Stimulated activated CD8-positive, alpha-beta memory T cell treated with anti-CD3 and anti-CD28 coated beads, Interleukin-4, amount 100 ng/mL, for 1 hour (primary cell): Measurements from ENCODE around the gene TAF3.

Experiments
- DNase-seq, 2 donors: peaks; one replicate each; pipeline ENCODE4 v3.0.0-alpha.2; 2020; ENCODE audit warnings: low read depth in 2 of 2, low spot score in 1 of 2

The TAF3 gene

DNA sequence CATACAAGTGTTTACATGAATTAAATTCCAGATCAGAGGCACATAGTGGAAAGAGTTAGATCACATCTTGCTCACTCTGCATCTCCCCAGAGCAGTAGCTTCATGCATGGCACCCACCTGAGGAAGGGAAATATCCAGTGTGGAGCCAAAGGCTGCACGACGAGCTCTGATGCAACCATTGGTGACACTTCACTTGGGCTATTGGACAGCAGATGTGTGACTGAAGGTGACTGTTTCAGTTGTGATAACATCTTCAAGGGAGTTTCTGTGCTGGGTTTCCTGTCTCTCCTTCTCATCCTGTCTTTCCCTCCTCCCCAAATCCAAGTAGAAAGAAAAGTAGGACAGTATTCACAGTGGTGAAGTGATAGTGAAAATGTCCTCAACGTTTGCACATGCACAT, 115.0 kb downstream of the TAF3 start:
- DNase-seq = no peak

DNA sequence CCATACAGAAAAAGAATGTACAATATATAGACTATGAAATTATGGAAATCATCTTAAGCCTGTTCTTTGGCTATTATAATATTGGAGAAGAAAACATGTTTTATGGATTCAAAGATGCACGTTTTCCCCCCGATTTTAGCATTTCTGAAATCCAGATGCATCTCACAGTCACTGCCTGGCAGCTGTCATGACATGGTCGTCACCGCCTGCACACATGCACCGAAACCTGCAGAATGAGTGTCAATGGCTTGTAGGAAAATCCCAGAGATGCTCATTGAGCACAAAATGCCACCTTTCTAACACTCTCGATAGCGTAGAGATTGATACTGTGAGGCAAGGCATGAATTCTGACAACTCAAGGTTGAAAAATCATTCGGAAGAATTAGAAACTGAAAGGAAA, 115.5 kb downstream of the TAF3 start:
- DNase-seq = no peak

DNA sequence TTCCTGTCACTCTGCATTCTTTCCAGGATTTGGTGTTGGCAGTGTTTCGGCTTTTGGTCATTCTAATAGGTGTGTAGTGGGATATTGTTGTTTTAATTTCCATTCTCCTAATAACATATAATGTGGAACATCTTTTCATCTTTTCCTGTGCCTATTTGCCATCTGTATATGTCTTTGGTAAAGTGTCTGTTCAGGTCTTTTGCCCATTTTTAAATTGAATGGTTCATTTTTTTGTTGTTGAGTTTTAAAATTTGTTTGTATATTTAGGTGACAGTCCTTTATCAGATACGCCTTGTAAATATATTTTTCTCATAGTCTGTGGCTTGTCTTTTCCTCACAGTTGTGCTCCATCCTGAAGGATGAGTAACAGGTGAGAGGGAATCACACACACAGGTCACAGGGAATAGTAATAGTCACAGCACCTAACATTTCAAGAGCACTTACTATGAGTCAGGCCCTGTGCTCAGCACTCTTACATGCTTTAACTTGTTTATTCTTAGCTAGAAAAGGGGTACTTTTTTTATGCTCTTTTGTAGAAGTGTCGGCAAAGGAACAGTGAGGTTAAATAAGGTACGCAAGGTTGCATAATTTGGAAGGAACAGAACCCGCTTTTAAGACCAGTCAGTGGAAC, 119.1 kb downstream of the TAF3 start:
- DNase-seq = no peak

DNA sequence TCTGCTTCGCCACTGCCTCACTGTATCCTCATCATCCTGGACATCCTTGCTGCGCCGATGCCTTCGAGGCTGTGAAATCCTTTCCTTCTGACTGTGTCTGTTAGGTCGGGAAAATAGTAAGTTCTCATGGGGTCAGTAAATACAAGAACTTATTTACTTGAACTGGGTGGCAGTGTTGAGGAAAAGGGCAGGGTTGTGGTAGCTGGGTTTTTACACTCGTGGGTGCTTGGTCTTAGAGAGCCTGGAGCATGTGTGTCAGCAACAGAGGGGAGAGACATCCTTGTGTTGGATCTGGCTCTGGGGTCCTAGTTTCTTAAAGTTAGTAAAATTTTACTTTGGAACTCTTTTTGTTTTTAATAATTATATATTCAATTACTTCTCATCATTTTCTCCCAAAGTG, 123.3 kb downstream of the TAF3 start:
- DNase-seq = no peak

DNA sequence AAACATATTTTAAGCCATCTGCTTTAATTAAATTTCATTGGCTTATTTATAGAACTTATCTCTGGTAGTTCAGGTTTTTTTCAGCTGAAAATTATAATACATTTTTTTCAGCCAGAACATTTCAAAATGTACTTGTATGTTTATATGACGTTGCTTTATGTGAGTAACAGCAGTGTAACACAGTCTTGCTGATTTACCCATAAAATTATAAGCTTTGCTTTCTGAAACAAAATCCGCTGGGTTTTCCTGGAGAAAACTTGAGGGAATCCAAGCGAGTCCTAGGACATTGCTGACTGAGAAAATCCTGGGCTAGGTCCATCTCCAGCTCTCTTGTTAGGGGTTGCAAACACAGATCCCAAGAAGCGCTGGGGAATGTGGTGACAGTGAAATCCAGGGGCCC, 124.0 kb downstream of the TAF3 start:
- no peak for DNase-seq

DNA sequence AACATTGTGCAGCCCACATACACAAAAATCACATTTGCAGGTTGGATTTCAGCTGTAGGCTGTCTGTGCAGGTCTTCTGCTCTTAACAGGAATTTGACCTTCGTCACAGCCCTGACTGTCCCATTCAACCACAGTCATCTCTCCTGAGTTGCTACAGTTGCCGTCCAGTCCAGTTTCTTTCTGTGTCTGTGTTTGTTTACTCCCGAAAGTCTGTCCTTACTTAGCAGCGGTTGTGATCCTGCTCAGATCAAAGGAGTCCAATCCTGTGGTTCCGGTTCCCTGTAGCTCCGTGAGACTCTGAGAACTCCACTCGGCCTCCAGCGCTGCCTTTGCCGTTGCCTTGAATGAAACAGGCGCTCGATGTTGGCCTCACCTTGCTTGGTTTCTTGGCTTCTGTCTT, 124.6 kb downstream of the TAF3 start:
- DNase-seq = no peak

DNA sequence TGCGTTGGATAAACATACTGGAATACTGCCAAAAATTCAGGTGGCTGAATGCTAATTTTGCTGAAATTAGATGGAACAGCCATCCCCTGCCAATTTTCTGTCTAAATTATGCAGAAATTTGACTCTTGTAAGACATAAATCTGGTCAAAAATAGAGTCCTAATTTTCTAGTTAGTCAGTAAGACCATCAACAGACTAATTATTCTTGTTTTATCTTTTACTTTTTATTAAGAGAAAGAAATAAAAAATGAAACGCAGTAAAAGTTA, 125.8 kb downstream of the TAF3 start:
- no peak for DNase-seq

DNA sequence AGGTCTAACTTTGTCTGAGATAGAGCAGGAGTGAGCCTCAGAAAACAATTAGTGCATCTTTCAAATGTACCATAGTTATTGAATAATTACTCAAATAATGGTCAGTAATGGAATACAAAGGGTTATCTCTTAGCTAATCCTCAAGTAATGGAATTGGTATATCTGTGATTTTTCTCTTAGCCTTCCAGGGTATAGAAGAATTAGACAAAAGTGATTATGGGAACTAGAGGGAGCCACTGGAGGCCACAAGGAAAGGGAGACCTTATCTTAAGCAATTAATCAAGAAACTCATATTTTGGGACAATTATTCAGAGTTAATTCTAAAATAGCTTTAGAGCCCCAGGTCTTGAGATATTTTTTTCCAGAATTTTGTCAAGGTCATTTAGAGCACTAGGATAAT, 126.2 kb downstream of the TAF3 start:
- no peak for DNase-seq

DNA sequence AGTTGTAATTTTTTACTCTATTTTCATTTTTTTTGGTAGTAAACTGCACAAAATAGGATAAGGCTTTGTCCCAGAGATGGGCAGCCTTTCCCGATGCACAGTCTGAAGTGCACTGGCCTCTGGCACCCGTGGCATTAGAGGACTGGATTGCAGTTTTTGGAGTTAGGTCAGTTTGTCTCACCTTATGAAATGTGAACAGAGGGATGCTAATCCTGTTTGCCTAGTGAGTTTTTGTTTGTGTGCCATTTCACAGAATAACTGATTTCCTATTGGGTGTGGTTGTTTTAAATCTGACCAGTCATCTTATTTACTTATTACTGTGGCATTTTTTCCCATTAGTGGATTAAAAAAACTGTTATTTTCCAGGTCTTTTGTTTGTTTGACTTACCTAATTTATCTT, 126.7 kb downstream of the TAF3 start:
- DNase-seq = no peak

DNA sequence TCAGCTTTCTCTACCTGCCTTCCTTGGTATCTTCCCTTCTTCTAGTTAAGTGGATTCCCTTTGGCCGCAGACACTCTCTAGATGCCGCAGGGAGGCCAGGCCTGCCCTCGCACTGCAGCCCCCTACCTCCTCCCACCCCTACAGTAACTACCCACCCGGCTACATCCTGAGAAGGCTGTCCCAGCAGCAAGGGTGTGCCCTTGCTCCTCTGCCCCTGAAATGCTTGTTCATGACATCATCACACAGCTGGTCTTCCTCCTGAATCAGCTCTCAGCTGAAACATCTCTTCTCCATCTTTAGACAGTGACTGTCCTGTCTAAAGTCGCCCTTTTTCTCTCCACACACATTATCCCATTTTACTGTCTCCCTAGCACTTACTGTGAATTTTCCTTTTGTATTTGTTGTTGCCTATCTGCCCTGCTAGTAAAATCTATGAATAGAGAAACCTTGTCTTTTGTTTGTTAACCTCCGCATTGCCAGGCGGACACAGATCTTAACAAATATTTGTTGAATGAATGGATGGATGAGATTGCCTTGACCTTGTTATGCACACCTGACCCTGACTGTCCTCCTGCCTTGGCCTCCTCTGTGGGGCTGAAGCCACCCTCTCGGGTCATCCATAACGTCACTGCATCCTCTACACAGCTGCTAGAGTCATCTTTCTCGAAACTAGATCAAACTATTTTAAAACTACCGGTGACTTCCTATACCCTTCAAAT, 127.3 kb downstream of the TAF3 start:
- no peak for DNase-seq

DNA sequence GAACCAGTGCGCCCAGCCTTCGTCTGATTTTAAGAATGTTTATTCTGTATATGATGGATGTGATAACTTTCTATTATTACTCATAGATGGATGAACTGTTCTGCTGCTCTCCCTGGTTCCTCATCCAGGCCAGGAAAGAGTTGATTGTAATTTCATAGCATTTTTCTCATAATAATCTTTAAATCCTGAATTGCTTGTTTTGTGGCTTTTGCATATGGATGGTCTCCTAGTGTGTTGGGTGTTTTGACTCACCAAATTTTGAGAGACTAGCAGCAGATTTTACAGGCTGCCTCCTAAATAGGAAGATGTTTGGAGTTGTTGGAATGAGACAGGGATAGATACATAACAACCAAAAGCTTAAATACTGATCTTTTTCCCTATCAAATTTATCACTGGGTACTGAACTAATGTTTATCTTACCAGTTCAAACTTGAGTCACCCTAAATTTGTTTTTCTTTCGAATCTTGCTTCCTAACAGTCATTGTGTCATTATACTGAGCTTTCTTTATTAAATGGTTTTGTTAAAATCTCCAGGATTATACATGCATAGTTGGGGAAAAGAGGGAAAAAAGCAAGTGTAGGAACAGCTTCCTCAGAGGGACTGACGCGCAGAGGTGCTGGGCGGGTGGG, 130.2 kb downstream of the TAF3 start:
- no peak for DNase-seq

DNA sequence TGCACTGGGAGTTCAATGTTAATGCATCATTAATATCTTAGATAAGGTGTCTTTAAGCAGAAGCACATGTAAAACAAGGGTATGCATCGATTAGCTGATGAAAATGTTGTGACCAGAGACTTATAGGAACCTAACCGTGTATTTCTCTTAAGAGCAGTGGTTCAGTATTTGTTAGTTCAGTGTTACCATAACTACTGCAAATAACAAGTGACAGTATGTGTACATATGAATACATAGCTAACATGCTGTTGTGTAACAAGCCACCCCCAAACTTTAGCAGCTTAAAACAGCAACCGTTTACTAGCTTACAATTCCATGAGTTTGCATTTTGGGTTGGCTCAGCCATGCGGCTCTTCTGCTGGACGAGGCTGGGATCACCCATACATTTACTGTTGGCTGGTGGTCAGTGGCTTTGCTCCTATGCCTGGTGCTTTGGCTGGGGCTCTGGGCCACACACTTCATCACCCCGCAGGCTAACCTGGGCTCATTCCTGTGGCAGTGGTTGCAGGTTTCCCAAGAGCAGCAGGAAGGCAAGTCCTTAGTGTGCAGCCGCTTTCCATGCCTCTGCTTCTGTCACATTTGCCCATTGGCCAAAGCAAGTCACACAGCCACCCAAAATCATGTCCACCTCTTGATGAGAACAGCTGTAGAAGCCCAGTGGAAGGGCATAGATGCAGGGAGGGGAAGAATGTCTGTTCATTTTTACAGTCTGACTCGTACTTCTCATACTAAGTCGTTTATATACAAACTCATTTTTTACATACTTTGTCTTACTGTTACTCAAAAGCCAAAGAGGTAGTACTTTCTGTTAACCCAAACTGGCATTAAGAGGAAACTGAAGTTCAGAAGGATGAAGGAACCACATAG, 132.9 kb downstream of the TAF3 start:
- DNase-seq = no peak

DNA sequence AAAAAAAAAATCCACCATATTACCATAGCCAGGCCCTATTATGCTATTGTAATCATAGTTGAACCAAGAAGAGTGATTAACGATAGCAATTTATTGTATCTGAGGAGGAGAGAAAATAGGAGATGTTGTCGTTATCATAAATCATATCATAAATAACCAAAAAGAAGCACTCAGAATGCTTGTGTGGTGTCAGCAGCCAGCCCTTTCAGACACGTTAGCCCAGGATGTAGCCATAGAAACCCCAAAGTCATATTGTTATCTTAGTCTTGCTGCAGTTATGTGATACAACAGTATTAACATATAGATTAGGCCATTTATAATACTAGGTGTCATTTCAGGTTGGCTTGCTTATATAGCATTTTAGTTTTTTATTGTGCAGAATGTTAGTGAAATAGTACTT, 134.0 kb downstream of the TAF3 start:
- no peak for DNase-seq

DNA sequence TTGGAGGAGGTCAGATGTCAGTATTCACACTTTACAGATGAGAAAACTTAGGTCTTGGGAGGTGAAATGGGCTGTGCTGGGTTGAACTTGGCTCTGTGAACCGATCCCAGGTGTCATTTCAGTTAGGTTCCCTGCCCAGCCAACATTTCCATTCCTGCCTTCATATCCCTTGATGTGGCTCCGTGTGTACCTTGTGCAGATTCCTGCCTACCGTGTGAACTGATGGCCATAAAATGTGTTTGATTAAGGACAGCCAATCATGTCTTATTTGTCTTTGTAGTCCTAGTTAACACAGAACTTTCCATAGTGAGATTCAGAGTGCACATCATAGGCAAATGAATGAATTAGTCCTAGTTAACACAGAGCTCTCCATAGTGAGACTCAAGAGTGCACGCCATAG, 135.1 kb downstream of the TAF3 start:
- no peak for DNase-seq

DNA sequence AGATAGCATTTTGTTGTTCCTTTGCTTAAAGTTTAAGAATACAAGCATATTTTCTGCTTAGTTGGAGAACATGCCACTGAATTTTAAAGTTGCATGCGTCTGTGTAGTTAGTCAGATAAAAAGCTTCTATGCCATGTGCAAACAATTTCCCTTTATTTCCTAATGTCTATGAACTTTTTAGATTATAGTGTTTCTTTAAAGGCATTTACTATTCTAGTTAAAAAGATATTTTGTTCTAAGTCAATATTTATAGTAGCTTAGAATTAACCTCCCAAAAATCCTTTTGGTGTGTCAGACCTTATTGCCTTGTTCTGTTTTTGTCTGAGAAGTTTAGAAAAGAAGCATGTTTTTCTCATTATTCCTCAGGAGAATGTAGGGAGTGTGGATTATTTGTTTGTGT, 137.1 kb downstream of the TAF3 start:
- no peak for DNase-seq

DNA sequence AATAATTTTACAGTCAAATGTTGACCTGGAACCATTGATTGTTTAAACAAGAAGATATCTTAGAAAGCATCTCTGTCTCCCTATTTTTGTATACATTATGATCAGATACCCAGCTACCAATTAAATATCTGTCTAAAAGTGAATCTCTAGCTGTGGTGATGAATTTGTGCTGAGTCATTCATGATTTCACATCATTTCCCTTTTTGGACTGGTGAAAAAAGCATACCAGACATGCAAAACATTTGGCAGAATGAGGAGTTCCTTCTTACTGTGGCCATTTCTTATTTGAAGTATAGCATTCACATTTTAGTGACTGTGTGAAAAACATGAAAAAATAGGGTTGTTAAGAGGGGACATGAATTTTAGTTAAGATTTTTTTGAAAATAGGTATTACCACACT, 138.2 kb downstream of the TAF3 start:
- no peak for DNase-seq

DNA sequence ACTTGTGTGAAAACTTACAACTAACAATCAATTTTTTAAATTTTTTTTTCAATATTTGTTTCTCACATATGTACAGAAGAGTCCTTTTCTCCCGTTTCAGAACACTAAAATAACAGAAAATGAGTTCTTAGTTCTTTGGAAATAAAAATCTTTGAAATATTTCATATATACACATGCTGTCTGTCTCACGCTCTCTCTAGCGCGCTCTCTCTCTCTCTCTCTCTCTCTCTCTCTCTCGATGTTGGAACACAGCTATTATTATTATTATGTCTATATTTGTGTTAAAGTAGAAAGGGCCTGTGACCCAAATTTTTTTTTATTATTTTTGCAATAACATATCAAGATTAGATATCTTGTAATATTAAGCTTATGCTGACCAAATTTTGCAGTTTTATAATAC, 139.3 kb downstream of the TAF3 start:
- no peak for DNase-seq

DNA sequence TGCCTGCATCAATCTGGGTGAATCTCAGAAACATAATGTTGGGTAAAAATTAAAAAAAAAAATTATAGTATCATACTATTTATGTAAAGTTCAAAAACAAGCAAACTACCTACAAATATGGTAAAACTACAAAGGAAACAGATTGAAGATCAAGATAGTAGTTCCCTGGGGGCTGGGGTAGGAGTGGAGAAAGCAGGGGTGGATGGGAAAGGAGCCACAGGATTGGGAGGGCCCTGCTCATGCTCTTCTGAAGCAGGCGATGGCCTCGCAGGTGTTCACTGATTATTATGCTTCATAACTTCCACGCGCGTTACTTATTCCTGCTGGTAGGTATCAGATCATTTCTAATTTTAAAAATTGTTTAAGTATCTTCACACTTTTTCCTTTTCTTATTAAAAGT, 140.1 kb downstream of the TAF3 start:
- no peak for DNase-seq

DNA sequence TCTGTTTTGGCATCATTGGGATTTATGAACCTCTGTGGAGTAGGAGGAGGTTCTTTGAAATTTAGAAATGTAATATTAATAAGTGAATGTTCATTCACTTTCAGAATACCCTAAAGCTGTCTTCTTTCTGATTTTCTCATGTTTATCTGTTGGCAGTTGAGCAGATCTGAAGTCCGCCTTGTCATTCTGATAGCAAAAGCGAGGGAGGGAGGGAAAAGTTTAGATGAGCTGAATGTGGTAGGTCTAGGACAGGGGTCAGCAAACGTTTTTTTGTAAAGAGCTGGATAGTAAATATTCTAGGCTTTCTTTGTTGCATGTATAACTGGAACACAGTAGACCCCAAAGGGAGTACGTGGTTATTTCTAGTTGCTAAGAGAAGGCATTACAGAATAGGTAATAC, 141.8 kb downstream of the TAF3 start:
- DNase-seq = no peak

DNA sequence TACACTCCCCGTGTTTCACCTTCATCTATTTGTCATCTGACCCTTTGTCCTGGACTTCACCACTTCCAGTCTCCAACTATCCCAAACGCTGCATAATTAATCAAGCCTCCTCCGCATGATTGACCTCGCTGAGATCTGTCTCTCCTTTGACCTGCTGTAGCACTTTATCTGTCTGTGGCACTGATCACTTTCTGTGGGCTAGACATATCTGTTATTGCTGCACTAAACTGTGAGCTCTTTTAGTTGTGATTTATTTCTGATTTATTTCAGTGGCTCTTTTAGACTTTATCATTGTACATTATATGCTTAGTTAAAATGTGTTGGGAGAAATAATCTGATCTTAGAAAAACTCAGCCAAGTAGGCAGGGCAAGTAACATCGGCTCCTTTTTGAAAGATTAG, 144.3 kb downstream of the TAF3 start:
- no peak for DNase-seq

DNA sequence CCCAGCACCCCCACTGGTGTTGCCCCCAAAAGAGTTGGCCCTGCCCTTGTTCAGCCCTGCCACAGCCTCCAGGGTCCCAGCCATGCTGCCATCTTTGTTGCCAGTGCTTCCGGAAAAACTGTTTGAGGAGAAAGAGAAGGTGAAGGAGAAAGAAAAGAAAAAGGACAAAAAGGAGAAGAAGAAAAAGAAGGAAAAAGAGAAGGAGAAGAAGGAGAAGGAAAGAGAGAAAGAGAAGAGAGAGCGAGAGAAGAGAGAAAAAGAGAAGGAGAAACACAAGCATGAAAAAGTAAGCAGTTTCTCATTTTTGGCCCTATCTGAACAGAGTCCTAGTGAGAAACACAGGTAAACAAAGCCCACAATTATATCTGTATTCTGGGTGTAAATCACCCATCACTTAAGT, 147.2 kb downstream of the TAF3 start:
- DNase-seq = no peak

DNA sequence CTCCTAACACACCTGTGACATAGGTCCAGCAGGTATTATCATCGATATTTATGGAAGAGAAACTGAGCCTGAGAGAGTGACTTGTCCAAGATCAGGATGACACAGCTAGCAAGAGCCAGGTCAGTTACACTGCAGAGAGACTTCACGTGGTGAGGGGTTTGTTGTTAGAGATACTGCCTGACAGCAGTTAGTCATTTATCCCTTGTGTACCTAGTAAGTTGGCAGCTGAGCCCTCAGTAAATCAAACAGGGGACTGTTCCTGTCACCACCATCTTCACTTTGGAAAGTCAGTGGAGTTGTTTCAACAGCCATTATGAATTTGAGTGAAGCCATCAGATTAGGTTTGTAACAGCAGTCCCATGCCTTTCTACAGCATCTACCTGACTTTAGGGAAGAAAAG, 148.7 kb downstream of the TAF3 start:
- no peak for DNase-seq
